ENCODE results near the gene SH3D19. TPM values are rescaled to one million over a fixed set of nuclear protein-coding genes. Genes with fewer than 3 reads are reported as not detected.

SH3D19 gene
- total RNA-seq, 1 donor from 2014 or later: 158 TPM

GRCh38 chr4:151195801-151196200, 129.6 kb downstream of the SH3D19 start:
- peak; percentile 74 for DNase-seq (ENCODE audit: low spot score)

- DNase-seq (ENCODE audit: low spot score): no peak
Measured at GRCh38 chr4:151193414-151193813, 132.0 kb downstream of the SH3D19 start.

- DNase-seq (ENCODE audit: low spot score): no peak
Measured at GRCh38 chr4:151192556-151193235, 132.7 kb downstream of the SH3D19 start.

- DNase-seq (ENCODE audit: low spot score): peak; percentile 81
Measured at GRCh38 chr4:151184523-151185458, 140.6 kb downstream of the SH3D19 start.

GRCh38 chr4:151182455-151182996, 142.9 kb downstream of the SH3D19 start:
- no peak for DNase-seq (ENCODE audit: low spot score)

- no peak for DNase-seq (ENCODE audit: low spot score)
Measured at GRCh38 chr4:151176685-151177084, 148.7 kb downstream of the SH3D19 start.

GRCh38 chr4:151175754-151176631, 149.4 kb downstream of the SH3D19 start:
- peak; percentile 98 for DNase-seq (ENCODE audit: low spot score)

GRCh38 chr4:151175233-151175632, 150.2 kb downstream of the SH3D19 start:
- no peak for DNase-seq (ENCODE audit: low spot score)

GRCh38 chr4:151174784-151175183, 150.6 kb downstream of the SH3D19 start:
- DNase-seq (ENCODE audit: low spot score): no peak

- DNase-seq (ENCODE audit: low spot score): peak; percentile 94
Measured at GRCh38 chr4:151173871-151174270, 151.5 kb downstream of the SH3D19 start.

- DNase-seq (ENCODE audit: low spot score): no peak
Measured at GRCh38 chr4:151169900-151170299, 155.5 kb downstream of the SH3D19 start.

- DNase-seq (ENCODE audit: low spot score): peak; percentile 99
Measured at GRCh38 chr4:151169223-151169622, 156.2 kb downstream of the SH3D19 start.

- no peak for DNase-seq (ENCODE audit: low spot score)
Measured at GRCh38 chr4:151167561-151167960, 157.8 kb downstream of the SH3D19 start.

- no peak for DNase-seq (ENCODE audit: low spot score)
Measured at GRCh38 chr4:151166636-151167035, 158.8 kb downstream of the SH3D19 start.

GRCh38 chr4:151165205-151166000, 160.0 kb downstream of the SH3D19 start:
- peak; percentile 20 for DNase-seq (ENCODE audit: low spot score)

GRCh38 chr4:151163855-151164254, 161.6 kb downstream of the SH3D19 start:
- no peak for DNase-seq (ENCODE audit: low spot score)

GRCh38 chr4:151158979-151159378, 166.4 kb downstream of the SH3D19 start:
- DNase-seq (ENCODE audit: low spot score): no peak

- DNase-seq (ENCODE audit: low spot score): no peak
Measured at GRCh38 chr4:151157543-151157942, 167.9 kb downstream of the SH3D19 start.

- DNase-seq (ENCODE audit: low spot score): no peak
Measured at GRCh38 chr4:151153585-151153984, 171.8 kb downstream of the SH3D19 start.

- DNase-seq (ENCODE audit: low spot score): peak; percentile 22
Measured at GRCh38 chr4:151152028-151152427, 173.4 kb downstream of the SH3D19 start.
